ENCODE measurements around the gene ZC3HAV1. TPM values are rescaled to one million over a fixed set of nuclear protein-coding genes. Genes with fewer than 3 reads are reported as not detected.

ZC3HAV1 gene
- total and polyA plus RNA-seq, 9 of the 15 experiments (the other 6 are each of a cell fraction or from before 2014, with no cell fraction given), result 11.9 to 40.5 (median 23.9) TPM

- no peak for TF ChIP-seq HOMEZ (CRISPR knock-in tag; IDR thresholded peaks at IDR 0.05)
- TF ChIP-seq ATF2 (CRISPR knock-in tag; IDR thresholded peaks at IDR 0.05), result no peak
- TF ChIP-seq ZBTB2 (IDR thresholded peaks at IDR 0.05), result peak; percentile 66; the same call in 1 of the 2 replicates
- TF ChIP-seq SRSF3 (IDR thresholded peaks at IDR 0.05; ENCODE audit: insufficient read depth, low read length), result no peak
- no peak for TF ChIP-seq CBX5 (IDR thresholded peaks at IDR 0.05; ENCODE audit: borderline replicate concordance, low read depth)
- no peak for TF ChIP-seq TCFL5 (CRISPR knock-in tag; conservative IDR thresholded peaks at IDR 0.05)
- no peak for TF ChIP-seq RHOXF2B (CRISPR knock-in tag; conservative IDR thresholded peaks at IDR 0.05)
- 0 out of 2 replicates have a peak, but pooled peaks have one; percentile 75 for TF ChIP-seq E2F3 (CRISPR knock-in tag; IDR thresholded peaks at IDR 0.05)
- 0 out of 2 replicates have a peak, but pooled peaks have one; percentile 9 for TF ChIP-seq ZNF707 (CRISPR knock-in tag; conservative IDR thresholded peaks at IDR 0.05)
- TF ChIP-seq PURB (CRISPR knock-in tag; IDR thresholded peaks at IDR 0.05; ENCODE audit: low read depth), result no peak
- no peak for TF ChIP-seq EZH2 (IDR thresholded peaks at IDR 0.05; ENCODE audit: borderline replicate concordance, low read depth, low read length)
- no peak for TF ChIP-seq FIP1L1 (IDR thresholded peaks at IDR 0.05; ENCODE audit: low read depth, low read length, poor library complexity, severe bottlenecking)
- TF ChIP-seq HNRNPH1 (optimal IDR thresholded peaks at IDR 0.05; ENCODE audit: low read depth, low read length), result no peak
- peak; percentile 63 for TF ChIP-seq ZFP36 (IDR thresholded peaks at IDR 0.05; ENCODE audit: low read depth, low read length, partially characterized antibody)
- TF ChIP-seq MAX (CRISPR knock-in tag; IDR thresholded peaks at IDR 0.05), result peak; percentile 91
- peak; percentile 59 for TF ChIP-seq ATF4 (CRISPR knock-in tag; IDR thresholded peaks at IDR 0.05)
- peak in 1 of 2 experiments; percentile 99; a peak in 2 of 4 replicates for TF ChIP-seq TRIM24 (IDR thresholded peaks at IDR 0.05)
- TF ChIP-seq E4F1 (CRISPR knock-in tag; IDR thresholded peaks at IDR 0.05; ENCODE audit: borderline replicate concordance), result no peak
These were observed 24.0 kb upstream of the ZC3HAV1 start (continued) for GRCh38 chr7:139133335-139134139.

All from K562 (cell line).